Measurements from ENCODE around the gene UBASH3B.

GRCh38 chr11:122721964-122722266, 66.4 kb downstream of the UBASH3B start:
- TF ChIP-seq CTCF (IDR thresholded peaks at IDR 0.05; ENCODE audit: low read depth, low read length) (no peak), POLR2A (IDR thresholded peaks at IDR 0.05; ENCODE audit: extremely low read depth, insufficient read length) (no peak)
